OCI-LY7 (cell line): ENCODE data around the gene RRAD.

ENCODE experiments used
- EZH2phosphoT487 ChIP-seq: fragments of 200-600 bp; sonication (generic); IDR thresholded peaks from 2 replicates; pipeline ENCODE4 v1.6.1; 2018; ENCODE audit warnings: low read depth, borderline replicate concordance, mild to moderate bottlenecking, mixed run types, antibody characterized with exemption, low read length, moderate library complexity, mixed read lengths
- TF ChIP-seq, protein P1 (sequence below): fragments of 200-600 bp; sonication (generic); conservative IDR thresholded peaks from 2 replicates; pipeline ENCODE4 v1.5.1; 2014; ENCODE audit warnings: mild to moderate bottlenecking, antibody characterized with exemption, low read length, moderate library complexity, mixed read lengths

DNA sequence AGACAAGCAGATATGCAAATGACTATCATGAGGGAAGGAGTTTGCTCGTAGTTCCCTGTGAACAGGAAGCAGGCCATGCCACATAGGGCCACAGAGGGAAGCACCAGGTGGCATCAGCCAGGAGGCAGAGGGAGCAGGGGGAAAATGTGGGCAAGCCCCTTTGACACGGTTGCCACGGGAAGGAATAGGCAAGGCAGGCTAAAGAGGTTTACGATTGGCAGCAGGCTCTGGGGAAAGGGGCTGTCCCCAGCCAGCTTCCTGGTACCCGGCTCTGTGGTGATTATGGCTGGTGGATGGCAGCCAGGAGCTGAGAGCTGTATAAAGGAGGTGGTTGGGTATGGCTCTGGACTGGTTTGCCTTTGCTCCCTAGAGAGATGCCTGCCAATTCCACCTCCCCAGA is 36.6 kb upstream of the RRAD start:
- TF ChIP-seq, protein P1, sequence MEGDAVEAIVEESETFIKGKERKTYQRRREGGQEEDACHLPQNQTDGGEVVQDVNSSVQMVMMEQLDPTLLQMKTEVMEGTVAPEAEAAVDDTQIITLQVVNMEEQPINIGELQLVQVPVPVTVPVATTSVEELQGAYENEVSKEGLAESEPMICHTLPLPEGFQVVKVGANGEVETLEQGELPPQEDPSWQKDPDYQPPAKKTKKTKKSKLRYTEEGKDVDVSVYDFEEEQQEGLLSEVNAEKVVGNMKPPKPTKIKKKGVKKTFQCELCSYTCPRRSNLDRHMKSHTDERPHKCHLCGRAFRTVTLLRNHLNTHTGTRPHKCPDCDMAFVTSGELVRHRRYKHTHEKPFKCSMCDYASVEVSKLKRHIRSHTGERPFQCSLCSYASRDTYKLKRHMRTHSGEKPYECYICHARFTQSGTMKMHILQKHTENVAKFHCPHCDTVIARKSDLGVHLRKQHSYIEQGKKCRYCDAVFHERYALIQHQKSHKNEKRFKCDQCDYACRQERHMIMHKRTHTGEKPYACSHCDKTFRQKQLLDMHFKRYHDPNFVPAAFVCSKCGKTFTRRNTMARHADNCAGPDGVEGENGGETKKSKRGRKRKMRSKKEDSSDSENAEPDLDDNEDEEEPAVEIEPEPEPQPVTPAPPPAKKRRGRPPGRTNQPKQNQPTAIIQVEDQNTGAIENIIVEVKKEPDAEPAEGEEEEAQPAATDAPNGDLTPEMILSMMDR, result no peak
- no peak for TF ChIP-seq EZH2phosphoT487
